Measurements from ENCODE around the gene RPL10A.
A peak's percentile ranks its signal among the peaks of the same experiment; 100 is the strongest.

The RPL10A gene

DNA sequence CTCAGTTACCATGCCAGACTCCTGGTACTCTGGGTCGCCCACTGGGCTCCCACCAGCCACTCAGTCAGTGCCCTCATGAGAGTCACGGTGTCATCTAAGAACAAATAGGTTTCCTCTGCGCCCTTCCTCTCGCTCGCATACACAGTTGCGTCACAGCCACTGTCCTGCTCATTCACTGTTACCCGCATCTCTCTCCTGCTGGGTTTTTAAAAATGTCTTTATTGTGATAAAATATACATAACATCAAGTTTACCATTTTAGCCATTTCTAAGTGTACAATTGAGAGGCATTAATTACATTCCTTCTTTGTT is 24.7 kb downstream of the RPL10A start:
- no peak overlapping the region for H3K4me3 ChIP-seq (ENCODE audit: low read depth, low read length)
- TF ChIP-seq, protein P1, sequence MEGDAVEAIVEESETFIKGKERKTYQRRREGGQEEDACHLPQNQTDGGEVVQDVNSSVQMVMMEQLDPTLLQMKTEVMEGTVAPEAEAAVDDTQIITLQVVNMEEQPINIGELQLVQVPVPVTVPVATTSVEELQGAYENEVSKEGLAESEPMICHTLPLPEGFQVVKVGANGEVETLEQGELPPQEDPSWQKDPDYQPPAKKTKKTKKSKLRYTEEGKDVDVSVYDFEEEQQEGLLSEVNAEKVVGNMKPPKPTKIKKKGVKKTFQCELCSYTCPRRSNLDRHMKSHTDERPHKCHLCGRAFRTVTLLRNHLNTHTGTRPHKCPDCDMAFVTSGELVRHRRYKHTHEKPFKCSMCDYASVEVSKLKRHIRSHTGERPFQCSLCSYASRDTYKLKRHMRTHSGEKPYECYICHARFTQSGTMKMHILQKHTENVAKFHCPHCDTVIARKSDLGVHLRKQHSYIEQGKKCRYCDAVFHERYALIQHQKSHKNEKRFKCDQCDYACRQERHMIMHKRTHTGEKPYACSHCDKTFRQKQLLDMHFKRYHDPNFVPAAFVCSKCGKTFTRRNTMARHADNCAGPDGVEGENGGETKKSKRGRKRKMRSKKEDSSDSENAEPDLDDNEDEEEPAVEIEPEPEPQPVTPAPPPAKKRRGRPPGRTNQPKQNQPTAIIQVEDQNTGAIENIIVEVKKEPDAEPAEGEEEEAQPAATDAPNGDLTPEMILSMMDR (IDR thresholded peaks at IDR 0.05; ENCODE audit: low read depth, low read length), result no peak

DNA sequence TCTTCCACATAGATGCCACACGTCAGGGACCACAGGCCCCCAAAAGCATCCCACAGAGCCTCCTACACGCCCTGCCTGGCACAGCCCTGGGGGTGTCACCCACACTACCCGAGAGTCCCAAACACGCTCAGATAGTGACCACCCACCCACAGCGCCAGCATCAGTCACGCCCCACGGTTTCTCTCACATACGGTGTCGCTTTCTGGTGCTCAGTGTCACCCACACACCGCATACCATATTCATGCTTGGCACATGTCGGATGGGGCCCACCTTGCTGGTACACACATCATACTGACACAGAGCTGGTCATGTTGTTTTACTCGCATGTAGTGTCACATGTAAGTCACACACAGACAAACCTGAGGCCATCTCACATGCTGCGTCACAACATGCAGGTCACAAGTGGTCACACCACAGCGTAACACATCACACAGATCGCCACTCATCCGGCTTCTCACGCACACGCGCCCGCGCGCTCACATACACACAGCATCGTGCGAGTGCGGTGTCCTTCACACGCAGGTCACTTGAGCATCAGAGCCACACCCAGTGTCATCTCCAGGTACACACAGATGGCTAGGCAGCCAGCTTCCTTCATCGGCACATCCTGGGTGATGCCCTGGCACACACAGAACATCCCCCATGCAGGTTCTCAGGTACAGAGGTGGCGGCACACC is 25.2 kb downstream of the RPL10A start:
- TF ChIP-seq, protein P1 (IDR thresholded peaks at IDR 0.05; ENCODE audit: low read depth, low read length), result no peak
- H3K4me3 ChIP-seq (ENCODE audit: low read depth, low read length), result no peak overlapping the region; the same call in 1 of the 2 replicates

DNA sequence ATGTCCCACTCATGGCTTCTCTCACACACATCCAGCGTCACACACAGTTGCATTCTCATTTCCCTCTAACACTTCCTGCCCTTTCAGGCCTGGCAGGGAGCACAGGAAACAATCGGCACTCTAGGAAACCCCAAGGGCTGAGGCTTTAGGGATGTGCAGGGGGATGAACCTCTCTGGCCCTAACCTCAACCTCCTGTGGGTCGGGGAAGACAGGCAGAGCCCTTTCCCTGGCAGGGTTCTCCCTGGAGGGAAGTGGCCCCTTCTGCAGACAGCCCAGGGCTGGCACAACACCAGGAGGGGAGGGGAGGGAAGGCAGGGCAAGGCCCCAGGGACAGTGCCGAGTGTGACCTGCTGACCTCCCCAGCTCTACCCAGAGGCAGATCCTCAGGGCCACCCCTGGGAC is 26.0 kb downstream of the RPL10A start:
- H3K4me3 ChIP-seq (ENCODE audit: low read depth, low read length), result peak overlapping the region; percentile 75
- TF ChIP-seq, protein P1 (IDR thresholded peaks at IDR 0.05; ENCODE audit: low read depth, low read length), result no peak

DNA sequence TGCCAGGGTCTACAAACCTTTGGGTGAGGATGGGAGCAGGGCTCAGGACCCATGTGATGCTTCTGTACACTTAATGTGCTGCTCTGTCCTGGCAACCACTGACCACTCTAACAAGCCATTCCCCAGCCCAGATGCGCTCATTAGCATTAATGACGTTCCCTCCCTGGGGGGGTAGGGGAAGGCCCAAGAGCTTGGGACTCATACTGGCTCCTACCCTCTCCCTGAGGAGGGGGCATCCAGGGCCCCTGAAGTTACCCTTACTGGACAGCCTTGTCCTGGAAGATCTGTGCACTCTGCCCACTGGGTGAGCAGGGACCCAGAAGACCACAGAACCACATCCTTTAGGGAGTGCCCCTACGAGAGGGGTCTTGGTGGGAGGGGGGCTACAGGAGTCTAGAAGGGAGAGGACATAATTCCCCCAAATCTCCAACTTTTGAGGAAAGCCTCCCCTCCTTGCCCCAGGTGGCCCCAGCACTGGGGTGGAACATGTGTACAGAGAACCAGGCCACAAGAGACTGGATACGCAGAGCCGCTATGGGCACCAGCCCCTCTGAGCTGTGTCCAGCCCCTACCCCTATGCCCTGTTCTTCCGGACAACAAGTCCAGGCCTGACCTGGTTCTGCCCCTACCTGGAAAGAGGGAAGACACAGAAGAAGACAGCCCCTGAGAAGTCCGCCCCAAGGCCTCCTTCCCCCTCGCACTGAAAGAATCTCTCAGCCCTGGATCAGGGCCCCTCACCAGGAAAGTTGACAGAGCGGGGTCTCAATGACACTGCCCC is 27.2 kb downstream of the RPL10A start:
- peak overlapping the region; percentile 75 for H3K4me3 ChIP-seq (ENCODE audit: low read depth, low read length)
- TF ChIP-seq, protein P1 (IDR thresholded peaks at IDR 0.05; ENCODE audit: low read depth, low read length), result no peak

DNA sequence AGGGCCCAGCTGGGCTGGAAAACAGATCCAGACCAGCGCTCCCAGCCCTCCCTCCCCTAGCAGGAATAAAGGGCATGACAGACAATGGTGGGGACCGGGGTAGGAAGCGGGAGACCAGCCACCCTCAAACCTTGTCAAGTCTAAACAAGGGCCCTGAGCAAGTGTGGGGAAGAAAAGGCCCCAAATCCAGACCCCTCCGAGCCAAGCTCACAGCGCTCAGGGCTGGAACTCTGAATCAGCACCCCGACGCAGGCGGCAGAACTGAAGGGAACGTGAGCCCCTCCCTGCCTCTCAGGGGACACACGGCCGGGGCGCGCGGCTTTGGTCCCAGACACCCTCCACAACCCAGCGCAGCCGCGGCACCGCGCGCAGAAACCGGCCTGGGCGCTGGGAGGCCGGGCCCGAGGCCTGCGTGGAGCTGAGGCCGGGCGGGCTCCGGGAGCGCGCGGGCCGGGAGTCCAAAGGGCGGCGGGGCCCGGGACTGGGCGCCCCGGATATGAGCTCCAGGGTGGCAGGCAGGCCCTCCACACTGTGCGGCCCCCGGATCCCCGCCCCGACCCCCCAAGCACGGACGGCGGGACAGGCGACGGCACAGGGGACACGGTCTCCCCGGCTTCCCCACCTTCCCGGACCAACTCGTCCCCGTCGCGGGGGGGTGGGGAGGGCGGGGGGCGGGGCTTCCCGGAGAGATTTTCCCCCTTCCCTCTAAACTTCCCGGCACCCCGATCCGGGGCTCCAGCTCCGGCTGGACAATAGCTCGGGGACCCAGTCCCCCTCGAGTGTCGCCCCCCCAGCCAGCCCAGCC is 28.0 kb downstream of the RPL10A start:
- peak overlapping the region; percentile 75 for H3K4me3 ChIP-seq (ENCODE audit: low read depth, low read length)
- TF ChIP-seq, protein P1 (IDR thresholded peaks at IDR 0.05; ENCODE audit: low read depth, low read length), result no peak

DNA sequence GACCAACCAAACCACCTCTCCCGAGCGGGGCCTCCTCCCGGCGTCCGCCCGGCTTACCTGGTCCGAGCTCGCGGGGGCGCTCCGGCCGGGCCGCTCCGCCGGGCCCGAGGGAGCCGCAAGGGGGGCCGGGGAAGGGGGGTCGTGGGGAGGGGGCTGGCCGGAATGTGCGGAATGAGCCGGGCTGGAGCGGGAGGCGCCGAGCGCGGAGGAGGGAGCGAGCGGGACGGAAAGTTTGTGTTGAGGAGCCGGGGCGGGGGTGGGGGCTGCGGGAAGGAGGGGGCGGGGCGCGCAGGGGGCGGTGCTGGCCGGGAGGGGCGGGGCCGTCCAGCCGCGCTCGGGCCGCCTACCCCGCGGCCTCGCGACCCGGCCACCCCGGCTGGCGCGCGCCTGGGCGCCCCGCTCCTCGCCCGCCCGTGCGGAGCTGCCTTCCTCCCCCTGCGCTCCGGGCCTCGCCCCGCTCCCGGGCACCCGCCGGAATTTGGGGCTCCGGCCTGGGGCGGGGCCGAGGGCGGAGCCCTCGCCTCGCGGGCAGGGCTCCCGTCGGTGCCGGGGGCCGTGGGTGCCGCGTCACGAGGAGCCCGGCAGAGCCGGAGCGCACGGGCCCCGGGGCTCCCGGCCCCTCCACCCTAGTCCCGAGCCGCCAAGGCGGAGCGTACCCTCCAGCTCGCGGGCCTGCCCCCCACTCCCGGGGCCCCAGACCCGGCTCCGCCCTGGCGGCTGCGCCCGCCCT is 28.8 kb downstream of the RPL10A start, which contains the start of gene TEAD3:
Gene TEAD3 (minus strand): TSS at position 239 of the 730 bp plus-strand sequence.
- TF ChIP-seq, protein P1 (IDR thresholded peaks at IDR 0.05; ENCODE audit: low read depth, low read length), result no peak
- H3K4me3 ChIP-seq (ENCODE audit: low read depth, low read length), result peak within 1 kb of the TSS; percentile 75
